Sciatic nerve (tissue), 2 donors: ENCODE measurements around the gene BTK. TPM values are rescaled to one million over a fixed set of nuclear protein-coding genes. Genes with fewer than 3 reads are reported as not detected.

ENCODE experiments used
- ATAC-seq: fragments of 200-7000 bp; cut with Tn5 transposase; one replicate; pipeline ENCODE4 v1.9.1; 2020; ENCODE audit warnings: mild to moderate bottlenecking, moderate library complexity
- DNase-seq: peaks from one replicate; pipeline ENCODE4 v3.0.0-alpha.2; 2020; ENCODE audit warnings: low spot score
- intact Hi-C: fragments of 100-400 bp; cut with DNase I; formaldehyde crosslinking; loops from one replicate; pipeline ENCODE4 v1.14.2; 2022
- total RNA-seq: library from RNA; stranded (reverse); fragmentation: NEBNext Ultra II Directional; extraction: Animal tissue kit (Norgen Biotek cat#: 25700); gene quantifications from one replicate; pipeline ENCODE4 v1.2.1, GENCODE V29; 2021
- donor health status: DM: no; HTN: no; CAD: no.
- donor health status: DM: no; HTN: no; CAD: no.

Gene BTK
- total RNA-seq, 1 donor from 2014 or later = 9.7 TPM

GRCh38 chrX:101395789-101396188, 9.8 kb upstream of the BTK start:
- ATAC-seq = peak; percentile 67
- DNase-seq = no peak
- intact Hi-C loops = no loop called here

DNA sequence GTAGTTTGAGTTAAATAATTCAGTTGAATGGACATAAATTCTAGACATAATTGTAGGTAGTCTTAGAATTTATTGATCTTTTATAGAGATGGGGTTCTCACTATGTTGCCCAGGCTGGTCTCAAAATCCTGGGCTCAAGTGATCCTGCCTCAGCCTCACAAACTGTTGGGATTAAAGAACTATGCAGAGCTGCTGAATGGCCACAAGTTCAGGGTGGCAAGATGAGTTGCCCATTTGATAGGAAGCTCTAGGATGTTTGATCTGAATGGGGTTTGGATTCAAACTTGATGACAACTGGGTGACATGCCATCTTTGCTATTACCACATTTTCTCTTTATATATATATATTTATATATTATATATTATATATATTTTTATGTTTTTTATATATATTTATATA, 8.4 kb upstream of the BTK start:
- intact Hi-C loops = no loop called here
- ATAC-seq = no peak

DNA sequence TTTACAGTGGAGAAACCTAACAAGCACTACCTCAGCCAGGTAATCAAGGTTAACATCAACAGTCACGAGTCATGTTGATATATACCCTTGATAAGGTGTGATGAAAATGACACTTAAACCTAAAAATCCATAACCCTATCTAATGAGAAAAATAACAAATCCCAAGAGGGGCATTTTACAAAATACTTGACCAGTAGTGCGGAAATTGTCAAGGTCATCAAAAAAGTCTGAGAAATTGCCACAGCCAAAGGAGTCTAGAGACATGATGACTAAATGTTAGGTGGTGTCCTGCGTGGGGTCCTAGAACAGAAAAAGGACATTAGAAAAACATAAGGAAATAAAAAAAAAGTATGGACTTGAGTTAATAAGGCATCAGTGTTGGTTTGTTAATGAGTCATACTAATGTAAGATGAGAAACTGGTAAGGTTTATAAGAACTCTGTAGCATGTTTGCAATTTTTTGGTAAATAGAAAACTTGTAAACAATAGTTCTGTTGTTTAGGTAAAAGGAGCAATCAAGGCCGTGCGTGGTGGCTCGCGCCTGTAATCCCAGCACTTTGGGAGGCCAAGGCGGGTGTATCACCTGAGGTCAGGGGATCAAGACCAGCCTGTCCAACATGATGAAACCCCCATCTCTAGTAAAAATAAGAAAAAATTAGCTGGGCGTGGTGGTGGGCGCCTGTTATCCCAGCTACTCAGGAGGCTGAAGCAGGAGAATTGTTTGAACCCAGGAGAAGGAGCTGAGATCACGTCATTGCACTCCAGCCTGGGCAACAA, 7.7 kb upstream of the BTK start:
- ATAC-seq = no peak
- intact Hi-C loops = no loop called here
- DNase-seq = no peak

More for the DNA sequence above, 8.4 kb upstream of the BTK start:
- no peak for DNase-seq

DNA sequence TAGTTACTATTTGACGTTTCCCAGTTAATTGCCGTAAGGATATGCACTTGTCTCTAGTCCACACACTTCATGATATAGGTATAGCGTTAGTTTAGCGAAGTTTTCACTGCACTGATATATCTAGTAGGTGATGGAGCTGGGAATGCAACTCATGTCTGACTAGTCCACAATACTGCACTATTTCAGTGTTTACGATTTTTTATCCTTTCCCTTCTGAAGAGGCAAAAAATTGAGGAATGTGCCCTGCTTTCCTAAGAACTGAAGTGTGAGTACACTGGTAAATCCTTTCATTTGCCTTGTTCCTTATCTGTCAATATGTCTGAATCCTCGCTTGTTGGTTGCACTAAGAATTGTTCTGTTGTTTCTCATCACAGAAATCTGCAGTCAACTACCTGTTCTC, 5.8 kb upstream of the BTK start:
- DNase-seq = no peak
- ATAC-seq = no peak
- intact Hi-C loops = no loop called here

DNA sequence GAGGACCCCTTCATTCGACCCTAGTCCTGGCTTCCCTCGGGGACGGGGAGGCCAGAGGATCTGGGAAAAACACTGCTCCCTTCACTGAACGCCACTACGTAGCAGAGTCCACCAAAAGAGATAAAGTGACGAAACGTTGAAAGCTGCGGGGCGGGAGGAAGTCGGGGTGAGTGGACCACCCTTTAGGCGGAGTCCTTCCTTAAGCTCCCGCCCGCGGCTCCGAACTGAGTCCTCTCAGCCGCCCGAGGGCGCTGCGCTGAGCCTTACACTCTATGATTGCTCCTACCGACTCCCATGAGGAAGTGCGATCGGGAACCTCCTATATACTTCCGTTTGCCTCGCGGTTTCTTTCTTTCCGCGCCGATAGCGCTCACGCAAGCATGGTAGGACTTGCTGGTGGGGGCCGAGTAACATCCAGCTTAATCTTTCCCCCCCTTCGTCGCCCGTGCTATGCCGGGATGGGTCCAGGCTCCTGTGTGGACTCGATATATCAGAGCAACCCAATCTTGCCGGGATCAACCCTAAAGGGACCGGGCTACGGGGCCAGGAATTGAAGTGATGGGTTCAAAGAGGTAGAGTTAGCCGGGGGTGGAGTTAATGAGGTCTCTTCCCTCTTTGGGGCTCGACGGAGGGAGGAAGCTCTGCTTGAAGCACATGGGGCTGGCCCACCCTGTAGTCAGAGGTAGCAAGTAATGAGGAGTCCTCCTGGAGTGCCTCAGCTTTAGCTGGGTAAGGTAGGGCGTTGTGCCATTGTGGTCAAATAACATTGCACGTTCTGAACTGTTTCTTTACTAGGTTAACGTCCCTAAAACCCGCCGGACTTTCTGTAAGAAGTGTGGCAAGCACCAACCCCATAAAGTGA, 4.9 kb upstream of the BTK start, which contains the start of gene RPL36A:
Gene RPL36A (plus strand): TSS at position 348 of the 862 bp plus-strand sequence. CDS start 33 bp downstream, at position 381.
- DNase-seq (peak; percentile 90), ATAC-seq (peak; percentile 98)
- intact Hi-C loops = no loop called here

DNA sequence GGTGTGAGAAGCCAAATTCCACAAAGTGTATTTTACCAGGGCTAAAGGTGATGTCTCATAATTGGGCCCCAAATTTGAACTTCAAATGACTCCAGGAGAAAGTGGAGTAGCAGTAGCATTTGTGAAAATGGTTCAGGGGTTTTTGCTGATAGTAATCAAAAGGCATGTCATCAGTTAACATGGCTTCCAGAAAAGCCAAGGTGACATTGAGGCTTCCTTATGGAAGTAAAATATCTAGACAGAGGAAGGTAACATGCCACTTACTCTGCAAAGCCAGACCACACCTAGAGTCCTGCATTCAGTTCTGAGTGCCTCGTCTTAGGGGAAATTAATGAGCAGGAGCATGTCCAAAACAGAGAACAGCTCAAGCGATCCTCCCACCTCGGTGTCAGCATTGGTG, 2.6 kb upstream of the BTK start:
- ATAC-seq = no peak
- intact Hi-C loops = no loop called here

DNA sequence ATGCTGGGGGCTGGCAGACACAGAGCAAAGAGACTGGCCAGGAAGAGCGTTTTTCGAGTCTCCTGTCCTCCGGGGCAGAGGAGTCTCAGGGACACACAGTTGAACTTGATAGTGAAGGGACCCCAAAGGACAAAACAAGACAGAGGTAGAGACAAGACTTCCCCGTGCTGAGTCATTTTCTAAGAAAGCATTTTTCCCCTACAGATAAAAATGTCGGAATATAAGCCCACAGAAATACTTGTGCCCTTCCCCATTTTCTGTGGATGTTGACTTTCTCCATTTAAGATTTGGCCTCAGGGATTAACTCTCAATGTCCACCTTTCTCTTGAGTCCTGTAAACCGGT, 523 bp upstream of the BTK start:
- intact Hi-C loops = no loop called here
- DNase-seq (no peak), ATAC-seq (no peak)

More for the DNA sequence above, 2.6 kb upstream of the BTK start:
- no peak for DNase-seq

DNA sequence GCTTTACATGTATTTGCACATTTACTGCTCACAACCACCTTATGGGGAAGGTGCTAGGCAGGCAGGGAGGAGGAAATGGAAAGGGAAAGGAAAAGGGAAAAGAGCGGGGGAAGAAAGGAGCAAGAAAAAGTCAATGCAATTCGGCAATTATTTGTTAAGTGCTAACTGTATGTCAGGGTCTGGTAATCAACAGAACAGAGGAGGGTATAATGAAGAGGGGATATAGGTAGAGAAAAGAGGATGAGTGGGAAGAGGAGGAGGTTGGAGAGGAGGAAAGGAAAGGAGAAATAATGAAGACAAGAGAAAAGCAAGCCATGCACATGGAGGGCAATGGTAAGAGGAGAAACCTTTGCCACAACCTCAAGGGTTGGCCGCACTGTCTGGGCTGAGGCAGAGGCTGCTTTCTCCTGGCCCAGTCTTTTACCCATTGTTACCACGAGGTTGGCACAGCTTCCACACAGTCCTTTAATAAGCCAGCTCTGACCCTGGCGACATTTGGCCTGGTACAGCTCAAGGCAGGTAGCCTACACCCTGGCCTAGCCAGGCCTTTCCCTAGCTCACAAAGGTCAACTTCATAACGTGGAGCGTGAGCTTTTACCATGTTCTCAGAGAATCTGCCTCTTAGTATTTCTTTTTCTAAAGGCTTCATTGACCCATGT, 836 bp downstream of the BTK start:
- intact Hi-C loops = no loop called here
- DNase-seq (no peak), ATAC-seq (no peak)

GRCh38 chrX:101383679-101384205, 2.2 kb downstream of the BTK start:
- DNase-seq (no peak), ATAC-seq (no peak)
- intact Hi-C loops = no loop called here

DNA sequence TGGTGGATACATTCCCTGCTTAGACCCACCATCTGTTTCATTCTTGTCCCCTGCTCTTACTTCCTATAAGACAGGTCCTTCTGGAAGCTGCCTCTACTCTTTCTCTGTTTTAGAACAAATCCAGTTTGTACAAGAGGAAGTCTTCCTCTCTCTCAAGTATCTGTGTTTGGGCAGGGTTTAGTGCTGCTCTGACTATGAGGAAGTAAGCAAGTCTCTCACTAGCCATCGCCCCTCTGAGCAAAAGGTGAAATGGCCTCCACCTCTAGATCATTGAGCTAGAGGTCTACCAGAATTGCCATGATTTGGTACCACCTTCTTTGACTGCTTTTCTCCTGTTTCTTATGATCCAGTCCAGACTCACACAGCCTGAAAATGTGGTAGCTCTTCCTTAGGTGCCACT, 8.4 kb downstream of the BTK start:
- no peak for DNase-seq
- ATAC-seq = no peak
- intact Hi-C loops = no loop called here

DNA sequence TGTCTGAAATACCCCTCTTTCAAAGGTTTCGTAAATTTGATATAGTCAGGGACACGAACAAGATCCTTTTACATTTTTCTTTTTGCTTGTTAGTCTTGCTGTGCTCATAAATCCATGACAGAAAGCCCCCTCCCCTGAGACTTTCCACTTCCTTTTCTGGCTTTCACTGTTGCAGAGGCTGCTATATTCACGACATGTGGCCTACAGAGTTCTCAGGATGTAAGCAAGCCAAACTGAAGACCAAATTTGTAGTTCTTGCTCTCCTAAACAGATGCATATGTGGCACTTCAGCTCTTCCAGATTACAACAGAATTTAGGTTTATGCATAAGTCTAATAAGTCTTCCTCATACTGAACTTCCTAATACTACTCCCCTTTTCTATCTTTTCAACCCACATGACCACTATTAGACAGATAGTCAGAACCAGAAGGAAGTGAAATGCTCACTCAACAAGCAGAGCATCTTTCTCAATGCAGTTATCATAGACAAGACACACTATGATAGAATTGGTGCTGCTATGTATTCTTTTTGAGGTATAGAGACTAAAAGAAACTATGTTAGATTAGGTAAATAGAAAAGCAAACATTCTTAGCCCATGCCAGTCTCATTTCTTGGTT, 15.0 kb downstream of the BTK start:
- ATAC-seq (no peak), DNase-seq (no peak)
- intact Hi-C loops = no loop called here

- no peak for DNase-seq
- intact Hi-C loops = loop anchor here (10.0 kb wide), 1 partner anchor 1135 kb away; no protein-coding TSS in a partner anchor
- ATAC-seq = no peak
These were observed 16.3 kb downstream of the BTK start for GRCh38 chrX:101369687-101370086.

GRCh38 chrX:101368800-101369199, 17.2 kb downstream of the BTK start:
- intact Hi-C loops = loop anchor here (10.0 kb wide), 1 partner anchor 1134 kb away; no protein-coding TSS in a partner anchor
- ATAC-seq (no peak), DNase-seq (no peak)

DNA sequence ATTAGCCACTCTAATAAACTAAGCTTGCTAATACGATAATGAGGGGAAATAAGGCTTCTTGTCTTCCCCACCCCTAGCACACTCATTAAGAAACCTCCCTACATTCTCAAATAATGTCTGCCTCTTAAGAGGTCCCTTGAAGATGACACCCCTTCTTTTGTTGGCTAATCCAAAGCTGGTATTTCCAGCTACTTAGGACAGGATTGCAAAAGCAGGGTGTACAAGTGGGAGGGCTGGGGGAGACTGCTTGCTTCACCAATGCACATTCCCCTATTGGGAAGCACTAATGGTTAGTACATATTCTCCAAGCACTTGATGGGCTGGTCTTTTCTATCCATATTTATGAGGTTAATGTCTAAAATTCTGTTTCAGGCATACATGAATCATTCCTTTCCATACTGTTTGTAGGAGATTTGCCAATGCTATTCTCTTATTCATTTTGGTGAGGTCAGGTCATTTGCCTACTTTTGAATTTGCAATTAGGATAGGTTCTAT, 20.6 kb downstream of the BTK start:
- intact Hi-C loops = loop anchor here (10.0 kb wide), 1 partner anchor 1131 kb away; no protein-coding TSS in a partner anchor
- ATAC-seq (no peak), DNase-seq (no peak)

- ATAC-seq (no peak), DNase-seq (no peak)
- intact Hi-C loops = loop anchor here (10.0 kb wide), 1 partner anchor 1128 kb away; no protein-coding TSS in a partner anchor
These were observed 23.2 kb downstream of the BTK start for GRCh38 chrX:101362757-101363156.

GRCh38 chrX:101362116-101362515, 23.9 kb downstream of the BTK start:
- DNase-seq (no peak), ATAC-seq (no peak)
- intact Hi-C loops = loop anchor here (10.0 kb wide), 1 partner anchor 1127 kb away; no protein-coding TSS in a partner anchor

- intact Hi-C loops = loop anchor here (10.0 kb wide), 1 partner anchor 1126 kb away; no protein-coding TSS in a partner anchor
These were observed 25.6 kb downstream of the BTK start for GRCh38 chrX:101360390-101360789.

GRCh38 chrX:101359966-101360365, 26.0 kb downstream of the BTK start:
- intact Hi-C loops = loop anchor here (10.0 kb wide), 1 partner anchor 1125 kb away; no protein-coding TSS in a partner anchor
- no peak for DNase-seq
- ATAC-seq = no peak

More at GRCh38 chrX:101360390-101360789, 25.6 kb downstream of the BTK start:
- ATAC-seq (no peak), DNase-seq (no peak)
